Globus pallidus (tissue), 1 donor: ENCODE data around the gene OTULINL.
A peak's percentile ranks its signal among the peaks of the same experiment; 100 is the strongest.

ENCODE experiments used
- DNase-seq: peaks from one replicate; pipeline ENCODE4 v3.0.0-alpha.2; 2015; ENCODE audit warnings: low spot score

The OTULINL gene

GRCh38 chr5:14577079-14577725, 4.4 kb upstream of the OTULINL start:
- DNase-seq: no peak

DNA sequence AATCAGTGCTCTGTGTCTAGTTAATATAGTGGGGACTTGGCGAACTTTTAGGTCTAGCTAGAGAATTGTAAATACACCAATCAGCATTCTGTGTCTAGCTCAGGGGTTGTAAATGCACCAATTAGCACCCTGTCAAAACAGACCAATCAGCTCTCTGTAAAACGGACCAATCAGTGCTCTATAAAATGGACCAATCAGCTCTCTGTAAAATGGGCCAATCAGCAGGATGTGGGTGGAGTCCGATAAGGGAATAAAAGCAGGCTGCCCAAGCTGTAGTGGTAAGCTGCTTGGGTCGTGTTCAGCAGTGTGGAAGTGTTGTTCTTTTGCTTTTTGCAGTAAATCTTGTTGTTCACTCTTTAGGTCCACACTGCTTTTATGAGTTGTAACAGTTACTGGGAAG, 3.6 kb upstream of the OTULINL start:
- DNase-seq: no peak

DNA sequence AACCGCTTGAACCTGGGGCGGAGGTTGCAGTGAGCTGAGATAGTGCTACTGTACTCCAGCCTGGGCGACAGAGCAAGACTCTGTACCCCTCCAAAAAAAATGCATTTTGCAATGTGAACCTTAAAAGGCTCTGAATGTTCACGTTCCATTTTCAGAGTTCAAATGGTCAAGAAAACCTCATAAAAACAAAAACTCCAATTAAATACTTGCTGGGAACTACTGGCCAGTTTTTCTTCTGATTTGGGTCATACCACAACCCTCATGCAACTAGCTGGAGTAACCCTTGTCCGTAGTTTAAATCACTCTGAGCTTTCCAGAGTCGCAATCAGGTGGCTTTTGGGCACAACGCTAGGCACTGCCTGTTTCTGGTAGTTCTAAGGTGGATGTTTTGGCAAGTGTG, 2.3 kb upstream of the OTULINL start:
- no peak for DNase-seq

DNA sequence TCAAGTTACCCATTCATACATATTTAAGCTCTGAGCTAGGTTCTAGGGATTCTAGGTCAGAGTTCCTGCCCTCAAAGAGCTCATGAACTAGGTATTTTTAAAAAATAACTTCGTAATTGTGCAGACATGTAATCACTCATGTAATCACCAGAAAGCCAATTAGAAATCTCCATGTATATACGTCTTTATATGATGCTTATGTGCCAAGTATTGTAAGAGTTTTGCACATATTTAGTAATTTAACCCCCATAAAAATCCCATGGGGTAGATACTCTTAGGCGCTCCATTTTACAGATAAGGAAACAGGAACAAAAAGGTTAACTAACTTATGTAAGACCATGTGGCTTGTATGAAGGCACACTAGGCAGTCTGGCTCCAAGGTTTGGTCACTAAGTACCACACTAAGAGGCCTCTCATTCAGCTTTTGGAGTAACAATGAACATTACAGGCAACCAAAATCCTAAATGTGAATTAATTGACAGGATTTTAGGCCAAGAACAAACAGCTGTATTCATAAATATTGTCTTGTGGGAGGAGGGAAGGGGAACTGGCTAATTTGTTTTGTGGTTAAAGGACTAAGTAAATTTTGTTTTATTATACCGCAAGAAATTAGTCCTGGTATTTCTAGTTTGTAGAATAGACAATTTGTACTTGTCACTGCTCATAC, 1.7 kb upstream of the OTULINL start:
- no peak for DNase-seq

DNA sequence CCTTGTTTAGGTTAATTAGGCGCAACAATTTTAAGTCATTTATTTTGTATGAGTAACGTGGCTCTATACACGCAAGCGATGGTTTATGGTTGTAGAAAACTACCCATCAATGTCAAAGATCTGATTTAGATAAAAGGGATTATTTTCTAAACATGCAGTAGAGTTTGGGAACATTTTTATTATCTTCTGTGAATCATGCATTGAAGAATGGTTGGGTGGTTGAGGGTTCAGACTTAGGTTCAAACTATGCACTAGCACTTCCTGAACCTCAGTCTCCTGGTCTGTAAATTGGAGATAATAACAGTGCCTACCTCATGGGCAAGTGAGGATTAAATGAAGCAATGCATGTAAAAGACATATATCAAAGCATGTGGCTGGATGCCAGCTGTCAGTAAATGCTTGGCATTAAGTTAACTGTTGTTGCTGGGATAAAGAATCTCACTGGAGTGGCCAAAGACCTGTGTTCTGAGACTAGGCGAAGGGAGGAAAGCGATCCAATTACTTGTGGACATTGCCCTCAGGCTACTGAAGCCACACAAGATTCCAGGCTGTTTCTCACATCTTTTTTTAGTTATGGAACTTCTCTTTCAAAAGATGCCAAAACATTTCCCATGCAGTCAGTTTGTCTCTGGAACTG, 1.1 kb upstream of the OTULINL start:
- no peak for DNase-seq

DNA sequence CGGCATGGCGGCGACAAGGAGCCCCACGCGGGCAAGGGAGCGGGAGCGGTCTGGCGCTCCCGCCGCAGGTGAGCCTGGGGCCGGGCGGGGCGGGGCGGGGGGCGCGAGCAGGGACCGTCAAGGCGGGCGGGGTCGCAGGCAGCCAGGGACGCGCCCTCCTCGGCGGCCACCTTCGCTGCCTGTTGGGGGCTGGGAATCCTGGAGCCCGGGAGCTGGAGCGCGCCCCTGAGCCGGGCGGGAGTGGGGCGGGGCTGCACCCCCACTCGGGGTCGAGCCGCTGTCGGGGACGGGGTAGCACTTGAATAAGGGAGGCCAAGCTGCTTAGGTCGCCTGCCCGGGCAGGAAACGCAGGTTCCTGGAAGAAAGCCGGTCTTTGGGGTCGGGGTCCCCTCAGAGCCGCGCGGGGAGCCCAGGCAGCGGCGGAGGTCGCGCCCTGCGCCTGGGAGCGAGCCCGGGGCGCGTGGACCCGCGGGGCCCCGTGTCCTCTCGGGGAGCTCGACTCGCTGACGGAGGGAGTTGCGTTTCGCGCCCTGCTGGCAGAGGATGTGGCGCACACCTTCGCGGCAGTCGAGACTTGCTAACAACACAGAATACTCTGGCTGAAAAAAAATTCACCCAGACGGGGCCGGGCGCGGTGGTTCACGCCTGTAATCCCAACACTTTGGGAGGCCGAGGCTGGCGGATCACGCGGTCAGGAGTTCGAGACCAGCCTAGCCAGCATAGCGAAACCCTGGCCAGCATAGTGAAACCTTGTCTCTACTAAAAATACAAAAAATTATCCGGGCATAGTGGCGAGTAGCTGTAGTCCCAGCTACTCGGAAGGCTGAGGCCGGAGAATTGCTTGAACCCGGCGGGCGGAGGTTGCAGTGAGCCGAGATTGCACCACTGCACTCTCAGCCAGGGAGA, 552 bp downstream of the OTULINL start:
- DNase-seq: no peak

- DNase-seq: no peak
Measured at GRCh38 chr5:14582797-14583137, 1.2 kb downstream of the OTULINL start.

- no peak for DNase-seq
Measured at GRCh38 chr5:14584848-14585247, 3.3 kb downstream of the OTULINL start.

GRCh38 chr5:14587150-14587549, 5.6 kb downstream of the OTULINL start:
- DNase-seq: peak; percentile 61

GRCh38 chr5:14588145-14588544, 6.6 kb downstream of the OTULINL start:
- DNase-seq: no peak

DNA sequence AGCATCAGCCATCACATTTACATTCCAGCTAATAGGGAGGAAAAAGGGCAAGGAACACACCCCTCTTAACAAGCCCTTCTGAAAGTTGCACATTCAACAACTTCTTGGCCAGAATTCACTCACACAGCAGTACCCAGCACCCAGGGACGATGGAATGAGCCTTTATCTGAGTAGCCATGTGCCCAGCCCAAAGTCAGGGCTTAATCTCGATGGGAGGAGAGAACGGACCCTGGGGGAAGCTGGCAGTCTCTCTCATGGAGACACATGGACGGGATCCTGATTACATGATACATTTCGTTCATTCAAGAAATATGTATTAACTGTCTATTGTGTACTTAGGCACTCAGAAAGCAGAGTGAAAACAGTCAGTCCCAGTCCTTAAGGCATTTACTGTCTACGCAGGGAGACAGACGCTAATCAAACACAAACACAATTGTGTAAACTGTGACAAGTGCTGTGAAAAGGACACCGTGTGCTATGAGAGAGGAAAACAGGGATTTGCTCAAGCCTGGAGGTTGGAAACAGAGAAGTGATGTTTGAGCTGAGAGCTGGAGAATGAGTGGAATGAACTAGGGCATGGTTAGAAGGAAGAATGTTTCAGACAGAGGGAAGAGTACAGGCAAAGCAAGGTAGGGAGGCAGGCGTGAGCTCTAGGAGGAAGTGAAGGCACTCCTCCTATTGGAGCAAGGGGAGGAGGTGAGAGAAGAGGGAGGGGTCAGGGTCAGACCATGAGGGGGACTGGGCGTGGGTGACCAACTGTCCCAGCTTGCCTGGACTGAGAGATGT, 7.4 kb downstream of the OTULINL start:
- no peak for DNase-seq

DNA sequence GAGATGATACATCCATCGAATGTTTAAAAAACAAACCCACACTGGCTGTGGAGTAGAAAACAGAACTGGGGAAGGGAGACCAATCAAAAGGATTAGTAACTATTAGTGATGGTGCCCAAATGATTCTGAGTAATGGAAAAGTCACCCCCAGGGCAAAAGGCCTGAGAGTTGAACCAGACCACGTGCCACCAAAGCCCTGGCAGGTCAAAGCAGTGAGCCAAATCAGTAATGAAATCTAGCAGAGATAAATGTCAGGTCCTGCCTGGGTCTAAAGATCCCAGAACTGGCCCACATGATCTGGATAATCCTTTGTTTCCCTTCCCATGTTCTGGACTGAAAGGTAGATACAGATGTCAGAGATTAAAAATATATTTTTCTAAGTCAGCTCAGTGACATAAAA, 9.4 kb downstream of the OTULINL start:
- no peak for DNase-seq

- DNase-seq: no peak
Measured at GRCh38 chr5:14591548-14591947, 10.0 kb downstream of the OTULINL start.

DNA sequence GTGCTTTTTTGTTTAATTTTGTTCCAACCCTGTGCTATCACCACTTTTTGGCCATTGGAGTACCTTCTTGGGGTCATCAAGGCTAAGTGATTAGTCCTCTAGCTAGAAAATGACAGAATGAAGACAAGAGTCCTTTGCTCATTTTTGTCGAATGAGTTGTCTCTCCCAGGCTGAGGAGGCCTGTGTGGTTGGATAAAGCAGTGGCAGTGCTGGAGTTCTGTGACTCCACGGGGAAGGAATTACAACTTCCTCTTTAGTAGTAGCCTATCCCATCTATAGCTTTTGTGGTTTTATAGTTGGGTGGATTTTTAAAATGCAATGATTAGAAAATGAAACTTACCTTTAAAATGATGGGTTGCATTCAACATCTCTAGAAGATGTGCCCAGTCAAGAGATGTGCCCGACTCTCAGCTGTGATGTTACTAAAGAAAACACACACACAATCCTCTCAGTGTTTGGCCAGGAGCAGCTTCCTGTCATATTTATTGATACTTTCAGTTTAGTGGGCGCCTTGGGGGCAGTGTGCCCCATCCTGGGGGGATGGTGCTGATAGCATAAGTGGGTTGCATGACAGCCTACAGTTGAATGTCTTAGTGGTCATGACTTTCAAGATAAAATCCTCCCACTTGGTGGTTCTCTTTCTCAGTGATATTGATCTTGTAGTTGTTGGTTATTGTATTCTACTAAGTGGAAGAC, 11.9 kb downstream of the OTULINL start:
- no peak for DNase-seq

DNA sequence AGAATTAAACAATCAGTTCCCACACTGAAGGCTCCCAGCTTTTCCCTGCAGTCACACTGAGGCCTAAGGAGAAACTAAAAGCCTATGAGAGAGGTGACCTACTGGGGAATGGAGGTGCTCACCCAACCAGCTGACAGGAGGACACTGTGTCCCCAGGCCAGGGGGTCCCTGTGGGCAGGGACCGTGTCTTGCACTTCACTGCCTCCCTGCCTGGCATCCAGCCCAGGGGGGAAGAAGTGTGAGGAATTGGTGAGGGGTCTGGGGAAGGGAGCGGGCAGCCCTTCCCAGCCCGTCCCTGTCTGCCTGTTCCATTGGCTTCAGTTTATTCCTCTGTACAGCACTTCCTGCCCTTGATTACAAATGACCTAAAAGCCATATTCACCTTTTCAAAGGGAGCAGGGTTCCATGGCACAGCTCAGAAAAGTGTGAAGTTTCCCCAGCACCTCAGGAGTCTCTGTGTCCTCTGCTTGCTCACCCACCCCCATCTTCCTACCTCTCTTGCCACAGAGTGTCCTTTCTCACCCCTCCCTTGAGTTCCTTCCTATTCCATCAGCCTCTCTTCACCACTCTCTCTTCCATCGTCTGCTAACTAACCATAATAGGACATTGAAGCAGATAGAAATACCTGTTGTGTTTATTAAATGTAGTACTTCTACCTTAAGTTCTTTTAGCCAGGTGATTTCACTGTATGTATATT, 12.9 kb downstream of the OTULINL start:
- DNase-seq: no peak

- peak; percentile 64 for DNase-seq
Measured at GRCh38 chr5:14595189-14595588, 13.6 kb downstream of the OTULINL start.

GRCh38 chr5:14595891-14596290, 14.3 kb downstream of the OTULINL start:
- DNase-seq: no peak

DNA sequence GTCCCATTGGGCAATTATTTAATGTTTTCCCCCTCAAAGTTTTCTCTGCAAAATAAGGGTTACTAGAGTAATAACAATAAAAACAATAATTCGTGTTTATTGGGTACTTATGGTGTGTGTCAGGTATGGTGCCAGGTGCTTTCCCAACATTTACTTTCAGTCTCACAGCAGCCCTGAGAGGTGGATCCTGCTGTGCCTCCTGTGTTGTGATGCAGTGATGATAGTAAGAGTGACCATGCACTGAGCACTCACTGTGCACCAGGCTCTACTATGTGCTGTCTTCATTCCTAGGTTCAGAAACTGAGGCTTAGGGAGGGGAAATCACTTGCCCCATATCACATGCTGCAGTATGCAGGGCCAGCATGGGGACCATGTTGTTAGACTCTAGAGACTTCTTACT, 15.5 kb downstream of the OTULINL start:
- no peak for DNase-seq

- no peak for DNase-seq
Measured at GRCh38 chr5:14598225-14598624, 16.6 kb downstream of the OTULINL start.

DNA sequence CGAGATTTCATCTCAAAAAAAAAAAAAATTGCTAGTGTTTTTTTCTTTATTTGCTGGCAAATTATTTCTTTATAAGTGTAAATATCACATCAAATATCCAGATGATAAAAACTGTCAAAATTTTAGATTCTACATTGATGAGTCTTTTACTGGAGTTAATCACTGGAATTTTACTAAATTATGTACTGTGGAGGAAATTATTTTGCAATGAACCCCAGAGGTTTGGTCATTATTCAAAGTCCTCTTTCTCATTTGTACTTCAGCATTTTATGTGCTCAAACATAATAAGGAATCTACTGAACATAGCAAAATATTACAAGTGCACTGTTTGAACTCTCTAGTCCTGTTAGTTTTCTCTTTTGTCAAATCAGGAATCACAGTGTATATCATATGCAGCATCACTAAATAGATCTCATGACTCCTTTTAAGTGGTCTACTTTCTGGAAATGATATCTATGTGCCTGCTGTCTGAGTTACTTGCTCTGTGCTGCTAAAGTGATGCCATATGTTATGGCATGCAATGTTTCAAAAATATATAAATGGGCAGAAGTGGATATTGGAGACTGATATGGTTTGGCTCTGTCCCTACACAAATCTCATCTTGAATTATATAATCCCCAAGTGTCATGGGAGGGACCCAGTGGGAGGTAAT, 18.0 kb downstream of the OTULINL start:
- DNase-seq: no peak
